GM12878 (cell line): ENCODE data around the gene TH.

Source experiments
- CTCF ChIP-seq, 3 experiments: IDR thresholded peaks in 2 of 3; conservative IDR thresholded peaks in 1 of 3; 2 replicates each; pipeline ENCODE4 v1.5.1; 2011; ENCODE audit warnings: low read depth in 3 of 3, low read length in 3 of 3, mild to moderate bottlenecking in 3 of 3, control low read depth in 2 of 3, moderate library complexity in 2 of 3, inconsistent platforms in 1 of 3, mixed read lengths in 1 of 3; ENCODE audit not compliant: control insufficient read depth in 2 of 3, insufficient read depth in 1 of 3; ENCODE audit errors: extremely low read depth in 1 of 3
- DPF2 ChIP-seq: fragments of 450-650 bp; IDR thresholded peaks from 2 replicates; pipeline ENCODE4 v1.6.1; 2017; ENCODE audit warnings: mild to moderate bottlenecking
- ETV6 ChIP-seq, 2 experiments: fragments of 450-650 bp in 1 of 2; IDR thresholded peaks in 1 of 2; conservative IDR thresholded peaks in 1 of 2; 2 replicates each; pipeline ENCODE4 v1.6.1; 2014; ENCODE audit warnings: antibody characterized with exemption in 1 of 2, borderline replicate concordance in 1 of 2, low read depth in 1 of 2, mild to moderate bottlenecking in 1 of 2, moderate library complexity in 1 of 2
- NKRF ChIP-seq: fragments of 450-650 bp; conservative IDR thresholded peaks from 2 replicates; pipeline ENCODE4 v1.6.1; 2017; ENCODE audit warnings: mild to moderate bottlenecking, moderate library complexity
- RAD21 ChIP-seq: IDR thresholded peaks from 2 replicates; pipeline ENCODE4 v1.6.1; 2011; ENCODE audit warnings: mild to moderate bottlenecking, low read depth, low read length, moderate library complexity; ENCODE audit not compliant: insufficient read depth

- TF ChIP-seq CTCF (IDR thresholded peaks at IDR 0.05 in 2 of 3, conservative IDR thresholded peaks at IDR 0.05 in 1 of 3; ENCODE audit: control insufficient read depth in 2 of 3, extremely low read depth in 1 of 3, insufficient read depth in 1 of 3, low read depth in 3 of 3, low read length in 3 of 3) (no peak), ETV6 (conservative IDR thresholded peaks at IDR 0.05 in 1 of 2, IDR thresholded peaks at IDR 0.05 in 1 of 2; ENCODE audit: borderline replicate concordance in 1 of 2, low read depth in 1 of 2) (no peak), NKRF (no peak), RAD21 (no peak), DPF2 (no peak)
Measured at GRCh38 chr11:2216400-2217064, 44.9 kb upstream of the TH start.
